OCI-LY7 (cell line): ENCODE results near the gene PAOX. TPM values are rescaled to one million over a fixed set of nuclear protein-coding genes. Genes with fewer than 3 reads are reported as not detected.
"Not testable (repeated sequence)": the region's sequence is repeated elsewhere in the genome, so short reads cannot be mapped to it uniquely, and the experiment has no call there.

Source experiments
- BruUV-seq: library from RNA; stranded (reverse); fragments of 400-500 nt; replicated peaks from 2 replicates; lab custom pipeline; 2021; lab: Mats Ljungman, UMichigan
- CTCF ChIA-PET: fragments of 300-600 bp; sonication (Branson Sonifier 250); formaldehyde crosslinking; loops from one replicate; lab custom pipeline; 2022; ENCODE audit warnings: antibody characterized with exemption; ENCODE audit not compliant: unreplicated experiment; lab: Charles Lee
- POLR2A ChIA-PET: fragments of 300-600 bp; sonication (Branson Sonifier 250); formaldehyde crosslinking; loops from one replicate; lab custom pipeline; 2022; ENCODE audit warnings: antibody characterized with exemption; lab: Charles Lee
- DNase-seq: peaks from one replicate; pipeline ENCODE4 v3.0.0-alpha.2; 2015; ENCODE audit warnings: low spot score
- H2AFZ ChIP-seq: fragments of 200-600 bp; sonication (generic), shearing (Covaris generic); 2 replicates; pipeline ENCODE4 v1.6.1; 2014; ENCODE audit warnings: mild to moderate bottlenecking, antibody characterized with exemption, low read length, moderate library complexity
- H3K27ac ChIP-seq: fragments of 200-600 bp; sonication (generic); 2 replicates; pipeline ENCODE4 v1.5.1; 2014; ENCODE audit warnings: mixed run types, low read depth, mild to moderate bottlenecking, moderate library complexity, low read length, inconsistent platforms; ENCODE audit not compliant: poor library complexity, severe bottlenecking
- H3K36me3 ChIP-seq: fragments of 200-600 bp; sonication (generic); 2 replicates; pipeline ENCODE4 v1.6.1; 2014; ENCODE audit warnings: mild to moderate bottlenecking, antibody characterized with exemption, low read length, moderate library complexity, mixed read lengths; ENCODE audit not compliant: insufficient read depth
- H3K4me1 ChIP-seq: fragments of 200-600 bp; sonication (generic); 2 replicates; pipeline ENCODE4 v1.5.1; 2014; ENCODE audit warnings: mild to moderate bottlenecking, low read length; ENCODE audit not compliant: insufficient read depth, poor library complexity, severe bottlenecking
- H3K4me2 ChIP-seq: fragments of 200-600 bp; sonication (generic); 2 replicates; pipeline ENCODE4 v1.6.1; 2014; ENCODE audit warnings: mild to moderate bottlenecking, low read length
- H3K4me3 ChIP-seq: fragments of 200-600 bp; sonication (generic); 2 replicates; pipeline ENCODE4 v1.5.1; 2014; ENCODE audit warnings: mild to moderate bottlenecking, low read depth, low read length; ENCODE audit not compliant: poor library complexity, severe bottlenecking
- H3K79me2 ChIP-seq: fragments of 200-600 bp; sonication (generic); 2 replicates; pipeline ENCODE4 v1.6.1; 2016; ENCODE audit warnings: low read depth, mild to moderate bottlenecking, low read length, moderate library complexity, mixed read lengths; ENCODE audit not compliant: insufficient read depth
- H3K9me2 ChIP-seq: fragments of 200-600 bp; sonication (generic); 2 replicates; pipeline ENCODE4 v1.6.1; 2016; ENCODE audit warnings: mild to moderate bottlenecking, low read length, mixed read lengths; ENCODE audit not compliant: insufficient read depth
- H3K9me3 ChIP-seq: fragments of 200-600 bp; sonication (generic); 2 replicates; pipeline ENCODE4 v1.6.1; 2014; ENCODE audit warnings: mild to moderate bottlenecking, mixed run types, low read length, mixed read lengths
- H4K20me1 ChIP-seq: fragments of 200-600 bp; sonication (generic); 2 replicates; pipeline ENCODE4 v1.6.1; 2014; ENCODE audit warnings: mild to moderate bottlenecking, antibody characterized with exemption, low read length, moderate library complexity, mixed read lengths; ENCODE audit not compliant: insufficient read depth
- EZH2phosphoT487 ChIP-seq: fragments of 200-600 bp; sonication (generic); IDR thresholded peaks from 2 replicates; pipeline ENCODE4 v1.6.1; 2018; ENCODE audit warnings: low read depth, borderline replicate concordance, mild to moderate bottlenecking, mixed run types, antibody characterized with exemption, low read length, moderate library complexity, mixed read lengths
- intact Hi-C: fragments of 100-400 bp; cut with micrococcal nuclease; formaldehyde crosslinking; loops from one replicate; pipeline ENCODE4 v1.10.0; 2022; ENCODE audit not compliant: unreplicated experiment
- total RNA-seq, 2 experiments: library from RNA; depleted of rRNA in 1 of 2; stranded (reverse); fragments of >200 nt in 1 of 2; shearing (Covaris generic) in 1 of 2; gene quantifications; 2 replicates each; pipeline ENCODE4 v1.2.3, GENCODE V29; 2014 to 2022
- TF ChIP-seq, protein P1 (sequence below): fragments of 200-600 bp; sonication (generic); conservative IDR thresholded peaks from 2 replicates; pipeline ENCODE4 v1.5.1; 2014; ENCODE audit warnings: mild to moderate bottlenecking, antibody characterized with exemption, low read length, moderate library complexity, mixed read lengths

The PAOX gene
- total RNA-seq, 2 experiments from 2014 or later = 10.7 to 28.1 TPM

DNA sequence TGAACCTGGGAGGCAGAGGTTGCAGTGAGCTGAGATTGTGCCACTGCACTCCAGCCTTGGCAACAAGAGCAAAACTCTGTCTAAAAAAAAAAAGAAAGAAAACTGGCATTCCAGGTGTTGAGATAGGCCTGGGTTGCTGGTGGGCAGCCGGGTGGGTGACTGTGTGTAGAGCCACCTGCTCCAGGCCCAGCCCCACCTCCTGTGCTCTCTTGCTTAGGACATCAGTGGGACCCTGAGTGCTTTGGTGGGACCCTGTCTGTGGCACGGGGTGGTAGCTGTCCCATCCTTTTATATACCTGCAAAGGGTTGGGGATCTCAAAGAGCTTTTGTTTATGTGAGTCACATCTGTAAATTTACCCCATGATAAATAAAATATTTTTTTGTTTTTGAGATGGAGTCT, 6.2 kb downstream of the PAOX start:
- H3K27ac ChIP-seq = no peak overlapping the region
- H3K36me3 ChIP-seq = no peaks in the 10 kb centered on the region
- H2AFZ ChIP-seq = no peak overlapping the region
- peaks cover 25% of the 10 kb centered on the region for H3K4me1 ChIP-seq
- no peak overlapping the region for H3K4me3 ChIP-seq
- H3K9me2 ChIP-seq = no peaks in the 10 kb centered on the region
- no peaks in the 10 kb centered on the region for H4K20me1 ChIP-seq
- ChIA-PET CTCF (no interaction called here), POLR2A (no interaction called here)
- intact Hi-C loops = no loop called here
- DNase-seq = no peak
- no TSS peak for BruUV-seq
- no peaks in the 10 kb centered on the region for H3K9me3 ChIP-seq
- peaks cover 10% of the 10 kb centered on the region; the same call in 1 of the 2 replicates for H3K79me2 ChIP-seq
- TF ChIP-seq, protein P1, sequence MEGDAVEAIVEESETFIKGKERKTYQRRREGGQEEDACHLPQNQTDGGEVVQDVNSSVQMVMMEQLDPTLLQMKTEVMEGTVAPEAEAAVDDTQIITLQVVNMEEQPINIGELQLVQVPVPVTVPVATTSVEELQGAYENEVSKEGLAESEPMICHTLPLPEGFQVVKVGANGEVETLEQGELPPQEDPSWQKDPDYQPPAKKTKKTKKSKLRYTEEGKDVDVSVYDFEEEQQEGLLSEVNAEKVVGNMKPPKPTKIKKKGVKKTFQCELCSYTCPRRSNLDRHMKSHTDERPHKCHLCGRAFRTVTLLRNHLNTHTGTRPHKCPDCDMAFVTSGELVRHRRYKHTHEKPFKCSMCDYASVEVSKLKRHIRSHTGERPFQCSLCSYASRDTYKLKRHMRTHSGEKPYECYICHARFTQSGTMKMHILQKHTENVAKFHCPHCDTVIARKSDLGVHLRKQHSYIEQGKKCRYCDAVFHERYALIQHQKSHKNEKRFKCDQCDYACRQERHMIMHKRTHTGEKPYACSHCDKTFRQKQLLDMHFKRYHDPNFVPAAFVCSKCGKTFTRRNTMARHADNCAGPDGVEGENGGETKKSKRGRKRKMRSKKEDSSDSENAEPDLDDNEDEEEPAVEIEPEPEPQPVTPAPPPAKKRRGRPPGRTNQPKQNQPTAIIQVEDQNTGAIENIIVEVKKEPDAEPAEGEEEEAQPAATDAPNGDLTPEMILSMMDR = no peak
- no peak for TF ChIP-seq EZH2phosphoT487
- no peak overlapping the region for H3K4me2 ChIP-seq

DNA sequence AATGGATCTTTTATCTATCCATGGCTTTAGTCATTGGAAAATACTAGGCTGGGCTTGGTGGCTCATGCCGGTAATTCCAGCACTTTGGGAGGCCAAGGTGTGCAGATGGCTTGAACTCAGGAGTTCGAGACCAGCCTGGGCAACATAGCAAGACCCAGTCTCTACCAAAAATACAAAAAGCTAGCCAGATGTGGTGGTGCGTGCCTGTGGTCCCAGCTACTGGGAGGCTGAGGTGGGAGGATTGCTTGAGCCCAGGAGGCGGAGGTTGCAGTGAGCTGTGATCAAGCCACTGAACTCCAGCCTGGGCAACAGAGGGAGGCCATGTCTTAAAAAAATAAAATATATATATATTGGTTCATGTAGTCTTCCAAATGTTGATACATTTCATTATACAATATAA, 7.9 kb downstream of the PAOX start:
- H3K4me3 ChIP-seq, H4K20me1 ChIP-seq, intact Hi-C loops, H3K9me3 ChIP-seq, DNase-seq, CTCF ChIA-PET, H3K9me2 ChIP-seq, BruUV-seq, H2AFZ ChIP-seq, H3K36me3 ChIP-seq: not testable (repeated sequence)
- peaks cover 10% of the 10 kb centered on the region; the same call in 1 of the 2 replicates for H3K79me2 ChIP-seq
- peak overlapping the region; percentile 99 for H3K27ac ChIP-seq
- H3K4me1 ChIP-seq = peaks cover 43% of the 10 kb centered on the region
- POLR2A ChIA-PET = interaction anchor here (0.7 to 1.2 kb wide), 2 partner anchors 9 to 11 kb away, joined by 3 to 4 read pairs; no protein-coding TSS in a partner anchor
- H3K4me2 ChIP-seq = peak overlapping the region; percentile 88; the same call in 1 of the 2 replicates

DNA sequence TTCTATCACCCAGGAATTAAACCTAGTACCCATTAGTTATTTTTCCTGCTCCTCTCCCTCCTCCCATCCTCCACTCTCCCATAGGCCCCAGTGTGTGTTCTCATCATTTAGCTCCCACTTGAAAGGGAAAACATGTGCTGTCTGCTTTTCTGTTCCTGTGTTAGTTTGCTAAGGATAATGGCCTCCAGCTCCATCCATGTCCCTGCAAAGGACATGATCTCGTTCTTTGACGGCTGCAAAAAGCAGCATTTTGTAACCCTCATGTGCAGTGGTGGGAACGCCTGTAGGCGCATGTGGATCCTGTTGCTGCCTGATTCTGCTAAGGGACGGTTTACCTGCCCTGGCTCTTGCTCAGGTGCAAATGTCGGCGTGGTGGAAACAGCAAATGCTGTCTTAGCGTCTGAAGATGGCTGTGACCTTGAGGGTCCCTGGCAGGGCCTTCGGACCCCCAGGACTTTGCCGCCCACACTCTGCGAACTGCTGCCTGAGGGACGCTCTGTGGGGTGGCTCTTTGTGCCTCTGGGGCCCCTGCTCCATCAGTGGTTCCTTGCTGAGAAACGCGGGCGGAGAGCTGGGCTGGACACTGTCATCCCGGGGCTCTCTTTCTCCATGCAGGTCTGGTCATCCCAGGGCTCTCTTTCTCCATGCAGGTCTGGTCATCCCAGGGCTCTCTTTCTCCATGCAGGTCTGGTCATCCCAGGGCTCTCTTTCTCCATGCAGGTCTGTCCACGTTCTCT, 9.3 kb downstream of the PAOX start:
- no peaks in the 10 kb centered on the region for H3K9me2 ChIP-seq
- ChIA-PET CTCF (no interaction called here), POLR2A (interaction anchor here (0.6 to 1.4 kb wide), 5 partner anchors 10 to 85 kb away, joined by 3 to 4 read pairs (median 3); no protein-coding TSS in a partner anchor)
- BruUV-seq = TSS peak; percentile 94
- peaks cover 57% of the 10 kb centered on the region for H3K4me1 ChIP-seq
- peak overlapping the region; percentile 74 for H3K4me3 ChIP-seq
- TF ChIP-seq, protein P1 = no peak
- no peak for TF ChIP-seq EZH2phosphoT487
- peaks cover 19% of the 10 kb centered on the region; the same call in 1 of the 2 replicates for H3K79me2 ChIP-seq
- intact Hi-C loops = loop anchor here (2.0 kb wide), 2 partner anchors 30 to 60 kb away; partner anchors contain the start of gene FUOM
- no peaks in the 10 kb centered on the region for H4K20me1 ChIP-seq
- H3K27ac ChIP-seq = peak overlapping the region; percentile 99
- DNase-seq = peak; percentile 74
- H3K36me3 ChIP-seq = no peaks in the 10 kb centered on the region
- H3K4me2 ChIP-seq = peak overlapping the region; percentile 88
- no peak overlapping the region for H2AFZ ChIP-seq
- H3K9me3 ChIP-seq = no peaks in the 10 kb centered on the region
